Stomach (tissue), 9 donors: ENCODE results near the gene TP53. TPM values are rescaled to one million over a fixed set of nuclear protein-coding genes. Genes with fewer than 3 reads are reported as not detected.

Experiments used
- DNase-seq, 2 donors: peaks; one replicate each; pipeline versions ENCODE4 v3.0.0 to v3.0.0-alpha.2; 2013 to 2019
- H3K27ac ChIP-seq, 5 donors: fragments of 200-600 bp in 4 of 5; sonication (generic) in 4 of 5; one replicate each; pipeline ENCODE4 v1.5.1; 2013 to 2019; ENCODE audit warnings: mild to moderate bottlenecking in 1 of 5, moderate library complexity in 1 of 5
- H3K27me3 ChIP-seq, 3 donors: fragments of 200-600 bp; sonication (generic); one replicate each; pipeline ENCODE4 v1.5.1; 2017 to 2019; ENCODE audit warnings: mixed run types in 1 of 3
- H3K36me3 ChIP-seq, 4 donors: fragments of 200-600 bp; sonication (generic); 1 replicate in 3 of 4; 2 replicates in 1 of 4; pipeline ENCODE4 v1.5.1; 2016 to 2019
- H3K4me1 ChIP-seq, 4 donors: fragments of 200-600 bp; sonication (generic); one replicate each; pipeline ENCODE4 v1.5.1; 2016 to 2019
- H3K4me3 ChIP-seq, 4 donors: fragments of 200-600 bp; sonication (generic) in 3 of 4; one replicate each; pipeline ENCODE4 v1.5.1; 2016 to 2019; ENCODE audit warnings: mild to moderate bottlenecking in 1 of 4
- H3K9me3 ChIP-seq, 4 donors: fragments of 200-600 bp; sonication (generic); one replicate each; pipeline ENCODE4 v1.5.1; 2016 to 2019
- EP300 ChIP-seq: sonication (generic); formaldehyde crosslinking; IDR thresholded peaks from one replicate; pipeline ENCODE4 v1.6.1; 2017; ENCODE audit warnings: antibody characterized with exemption
- POLR2A ChIP-seq, 4 donors: fragments of 450-650 bp; IDR thresholded peaks; one replicate each; pipeline ENCODE4 v1.6.1; 2016; ENCODE audit warnings: antibody characterized with exemption in 4 of 4, control low read depth in 2 of 4, mild to moderate bottlenecking in 1 of 4, moderate library complexity in 1 of 4
- POLR2AphosphoS5 ChIP-seq, 3 donors: sonication (generic); formaldehyde crosslinking; IDR thresholded peaks; one replicate each; pipeline ENCODE4 v1.6.1; 2016; ENCODE audit warnings: antibody characterized with exemption in 3 of 3
- WGBS, 5 donors: extraction: QIAGEN DNeasy Blood & Tissue Kit in 3 of 5; methylation state at CpG; one replicate each; pipeline versions ENCODE4 v1.1.5 to v1.1.7; 2013 to 2018; 5-methylcytosine and 5-hydroxymethylcytosine counted together
- intact Hi-C: fragments of 100-400 bp; cut with DNase I; formaldehyde crosslinking; loops from one replicate; pipeline ENCODE4 v1.15.1; 2023; ENCODE audit warnings: low total_unique reads
- polyA plus RNA-seq, 3 donors: library from polyadenylated mRNA; stranded (reverse); fragments of 200-250 nt; gene quantifications; one replicate each; pipeline ENCODE4 v1.2.3, GENCODE V29; 2013
- total RNA-seq, 5 donors: library from RNA; depleted of rRNA; stranded (reverse); fragments of >200 nt; gene quantifications; one replicate each; pipeline versions ENCODE4 v1.1.0 to v1.2.3, GENCODE V29; 2014 to 2016
- TF ChIP-seq, protein P1 (sequence below), 7 experiments: fragments of 450-650 bp in 4 of 7; fragments of 200-600 bp in 3 of 7; sonication (generic) in 3 of 7; IDR thresholded peaks; one replicate each; pipeline ENCODE4 v1.5.1; 2016 to 2019; ENCODE audit warnings: antibody characterized with exemption in 7 of 7, control low read depth in 2 of 7, mild to moderate bottlenecking in 1 of 7
- donor health status: healthy with polysubstance abuse.
- donor health status: Bipolar disorder and iron deficiency.
- donor health status: healthy.

Gene TP53
- total and polyA plus RNA-seq, 8 donors, result 5.8 to 34.8 (median 22.0) TPM

DNA sequence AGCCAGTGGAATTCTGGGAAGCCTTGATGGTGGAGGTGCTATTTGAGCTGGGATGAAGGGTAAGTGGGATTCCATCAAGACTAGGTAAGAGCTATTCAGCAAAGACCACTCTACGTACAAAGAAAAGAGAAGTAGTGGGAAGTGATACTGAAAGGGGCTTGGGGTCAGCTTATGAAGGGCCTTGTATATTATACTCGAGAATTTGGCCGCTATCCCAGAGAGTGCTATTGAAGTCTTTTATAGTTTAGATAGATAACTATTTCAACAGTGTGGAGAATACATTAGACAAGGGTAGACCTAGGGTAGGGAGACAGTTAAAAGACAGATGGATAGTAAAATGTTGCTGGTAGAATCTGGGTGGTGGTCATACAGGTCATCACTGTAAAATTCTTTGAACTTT lies 40.6 kb upstream of the TP53 start:
- H3K36me3 ChIP-seq, result no peaks in the 10 kb centered on the region
- H3K27me3 ChIP-seq, result peaks cover 0 to 43% (median 0%) of the 10 kb centered on the region in 3 donors
- intact Hi-C loops, result no loop called here
- H3K4me1 ChIP-seq, result no peaks in the 10 kb centered on the region
- no peak for DNase-seq
- 57 to 64% (median 60%) methylated on average over 3 of the region's 3 CpGs for WGBS, 5 donors
- no peak overlapping the region for H3K27ac ChIP-seq
- TF ChIP-seq, protein P1, sequence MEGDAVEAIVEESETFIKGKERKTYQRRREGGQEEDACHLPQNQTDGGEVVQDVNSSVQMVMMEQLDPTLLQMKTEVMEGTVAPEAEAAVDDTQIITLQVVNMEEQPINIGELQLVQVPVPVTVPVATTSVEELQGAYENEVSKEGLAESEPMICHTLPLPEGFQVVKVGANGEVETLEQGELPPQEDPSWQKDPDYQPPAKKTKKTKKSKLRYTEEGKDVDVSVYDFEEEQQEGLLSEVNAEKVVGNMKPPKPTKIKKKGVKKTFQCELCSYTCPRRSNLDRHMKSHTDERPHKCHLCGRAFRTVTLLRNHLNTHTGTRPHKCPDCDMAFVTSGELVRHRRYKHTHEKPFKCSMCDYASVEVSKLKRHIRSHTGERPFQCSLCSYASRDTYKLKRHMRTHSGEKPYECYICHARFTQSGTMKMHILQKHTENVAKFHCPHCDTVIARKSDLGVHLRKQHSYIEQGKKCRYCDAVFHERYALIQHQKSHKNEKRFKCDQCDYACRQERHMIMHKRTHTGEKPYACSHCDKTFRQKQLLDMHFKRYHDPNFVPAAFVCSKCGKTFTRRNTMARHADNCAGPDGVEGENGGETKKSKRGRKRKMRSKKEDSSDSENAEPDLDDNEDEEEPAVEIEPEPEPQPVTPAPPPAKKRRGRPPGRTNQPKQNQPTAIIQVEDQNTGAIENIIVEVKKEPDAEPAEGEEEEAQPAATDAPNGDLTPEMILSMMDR (IDR thresholded peaks at IDR 0.05), result no peak
- H3K9me3 ChIP-seq, result no peaks in the 10 kb centered on the region
- H3K4me3 ChIP-seq, result no peak overlapping the region

DNA sequence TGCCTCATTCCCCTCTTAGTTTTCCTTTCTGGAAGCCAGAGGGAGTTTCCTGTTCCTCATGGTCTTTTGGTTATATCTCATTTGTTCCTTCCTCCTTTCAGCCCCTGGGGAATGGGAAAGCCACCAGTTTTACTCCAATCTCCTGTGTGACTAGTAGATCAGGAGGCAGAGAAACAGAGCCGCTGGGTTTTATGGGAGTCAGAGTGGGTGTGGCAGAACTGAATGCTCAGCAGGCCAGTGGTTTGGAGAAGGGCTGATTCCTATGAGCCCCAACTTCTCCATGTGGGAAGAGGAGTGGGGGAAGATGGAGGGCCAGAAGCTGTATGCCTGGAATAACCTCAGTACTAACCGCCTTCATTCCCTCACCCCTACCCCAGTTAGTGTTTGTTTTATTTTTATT lies 34.3 kb upstream of the TP53 start:
- WGBS, 5 donors, result 60 to 83% (median 66%) methylated on average over 2 of the region's 2 CpGs
- no peak for TF ChIP-seq POLR2AphosphoS5 (IDR thresholded peaks at IDR 0.05)
- no peak for TF ChIP-seq POLR2A (IDR thresholded peaks at IDR 0.05)
- TF ChIP-seq EP300, result no peak
- TF ChIP-seq, protein P1 (IDR thresholded peaks at IDR 0.05), result no peak

GRCh38 chr17:7720125-7720524 lies 32.8 kb upstream of the TP53 start:
- H3K27me3 ChIP-seq, result peaks cover 0 to 82% (median 24%) of the 10 kb centered on the region in 3 donors
- TF ChIP-seq, protein P1 (IDR thresholded peaks at IDR 0.05), result no peak
- TF ChIP-seq EP300, result no peak
- no peak for TF ChIP-seq POLR2A (IDR thresholded peaks at IDR 0.05)
- no peak for TF ChIP-seq POLR2AphosphoS5 (IDR thresholded peaks at IDR 0.05)
- WGBS, 5 donors, result 49 to 52% (median 49%) methylated on average over 4 of the region's 4 CpGs
- H3K27ac ChIP-seq, result no peak overlapping the region
- no peak for DNase-seq
- no peaks in the 10 kb centered on the region for H3K9me3 ChIP-seq
- intact Hi-C loops, result no loop called here
- H3K4me1 ChIP-seq, result peaks cover 17 to 25% (median 23%) of the 10 kb centered on the region in 4 donors
- H3K4me3 ChIP-seq, result no peak overlapping the region
- no peaks in the 10 kb centered on the region for H3K36me3 ChIP-seq

More for the DNA sequence above, 34.3 kb upstream of the TP53 start:
- Histone ChIP-seq H3K27ac (no peak overlapping the region), H3K4me1 (peaks cover 12 to 19% (median 16%) of the 10 kb centered on the region in 4 donors), H3K9me3 (no peaks in the 10 kb centered on the region), H3K27me3 (peaks cover 0 to 80% (median 16%) of the 10 kb centered on the region in 3 donors), H3K4me3 (no peak overlapping the region), H3K36me3 (no peaks in the 10 kb centered on the region)
- intact Hi-C loops, result no loop called here
- DNase-seq, result no peak

- intact Hi-C loops, result no loop called here
- WGBS, 5 donors, result 63 to 75% (median 69%) methylated on average over 8 to 9 of the region's 9 CpGs
- no peak for DNase-seq
- Histone ChIP-seq H3K27me3 (peaks cover 0 to 82% (median 24%) of the 10 kb centered on the region in 3 donors), H3K27ac (no peak overlapping the region), H3K4me1 (peaks cover 17 to 25% (median 23%) of the 10 kb centered on the region in 4 donors), H3K9me3 (no peaks in the 10 kb centered on the region), H3K4me3 (no peak overlapping the region), H3K36me3 (no peaks in the 10 kb centered on the region)
- no peak for TF ChIP-seq EP300
- TF ChIP-seq POLR2AphosphoS5 (IDR thresholded peaks at IDR 0.05), result no peak
- TF ChIP-seq, protein P1 (IDR thresholded peaks at IDR 0.05), result no peak
- TF ChIP-seq POLR2A (IDR thresholded peaks at IDR 0.05), result no peak
Observed at GRCh38 chr17:7719661-7720060, 32.4 kb upstream of the TP53 start.
